HUES6 (cell line): Measurements from ENCODE around the gene NR0B2.
"Not testable (repeated sequence)": the region's sequence is repeated elsewhere in the genome, so short reads cannot be mapped to it uniquely, and the experiment has no call there.

Experiments
- H3K27ac ChIP-seq: 2 replicates; pipeline ENCODE4 v1.7.0; 2013; ENCODE audit warnings: low read depth, mild to moderate bottlenecking, low read length, inconsistent platforms
- H3K27me3 ChIP-seq: 2 replicates; pipeline ENCODE4 v1.6.1; 2013; ENCODE audit warnings: low read length; ENCODE audit not compliant: control insufficient read depth, insufficient read depth
- H3K36me3 ChIP-seq: 2 replicates; pipeline ENCODE4 v1.6.1; 2013; ENCODE audit warnings: low read length; ENCODE audit not compliant: control insufficient read depth, insufficient read depth
- H3K4me1 ChIP-seq: 2 replicates; pipeline ENCODE4 v1.6.1; 2013; ENCODE audit warnings: low read length; ENCODE audit not compliant: control insufficient read depth, insufficient read depth
- H3K4me3 ChIP-seq: 2 replicates; pipeline ENCODE4 v1.5.1; 2013; ENCODE audit warnings: low read depth, low read length
- H3K9ac ChIP-seq: one replicate; pipeline ENCODE4 v1.6.1; 2013; ENCODE audit warnings: mild to moderate bottlenecking, low read length
- H3K9me3 ChIP-seq: 2 replicates; pipeline ENCODE4 v1.6.1; 2013; ENCODE audit warnings: low read depth, low read length; ENCODE audit not compliant: control insufficient read depth, insufficient read depth

The NR0B2 gene

GRCh38 chr1:26888231-26888630 is 25.5 kb downstream of the NR0B2 start:
- Histone ChIP-seq H3K9me3 (no peaks in the 10 kb centered on the region), H3K27ac (no peak overlapping the region), H3K4me1 (peaks cover 3% of the 10 kb centered on the region; the same call in 1 of the 2 replicates), H3K9ac (no peak overlapping the region), H3K27me3 (no peaks in the 10 kb centered on the region), H3K4me3 (no peak overlapping the region), H3K36me3 (peaks cover 57% of the 10 kb centered on the region)

GRCh38 chr1:26887125-26887524 is 26.6 kb downstream of the NR0B2 start:
- Histone ChIP-seq H3K4me1 (peaks cover 3% of the 10 kb centered on the region; the same call in 1 of the 2 replicates), H3K9ac (no peak overlapping the region), H3K27ac (no peak overlapping the region), H3K27me3 (no peaks in the 10 kb centered on the region), H3K9me3 (no peaks in the 10 kb centered on the region), H3K4me3 (no peak overlapping the region), H3K36me3 (peaks cover 57% of the 10 kb centered on the region)

GRCh38 chr1:26882696-26883463 is 30.9 kb downstream of the NR0B2 start:
- Histone ChIP-seq H3K27me3 (no peaks in the 10 kb centered on the region), H3K9ac (no peak overlapping the region), H3K36me3 (peaks cover 74% of the 10 kb centered on the region), H3K9me3 (no peaks in the 10 kb centered on the region), H3K4me1 (no peaks in the 10 kb centered on the region), H3K27ac (no peak overlapping the region), H3K4me3 (no peak overlapping the region)

- H3K27me3 ChIP-seq, H3K9ac ChIP-seq, H3K4me3 ChIP-seq, H3K4me1 ChIP-seq, H3K9me3 ChIP-seq, H3K27ac ChIP-seq: not testable (repeated sequence)
- peaks cover 78% of the 10 kb centered on the region for H3K36me3 ChIP-seq
These were observed 32.2 kb downstream of the NR0B2 start for GRCh38 chr1:26881611-26882010.

DNA sequence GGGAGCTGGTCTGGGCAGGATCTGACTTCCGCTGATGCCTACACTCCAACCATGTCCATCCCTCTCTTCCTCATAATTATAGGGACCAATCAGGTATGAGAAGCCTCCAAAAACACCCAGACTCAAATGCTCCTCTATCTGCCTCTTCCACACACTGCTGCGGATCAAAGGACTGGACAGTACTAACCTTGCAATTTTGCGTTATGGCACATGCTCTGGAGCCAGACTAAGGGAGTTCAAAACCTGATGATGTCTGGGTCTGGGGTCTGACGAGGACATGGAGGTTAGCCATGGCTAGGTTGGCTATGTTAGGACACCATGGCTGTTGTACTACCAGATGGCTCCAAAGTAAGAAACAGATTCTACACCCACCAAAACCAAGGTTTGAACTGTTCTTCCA is 34.0 kb downstream of the NR0B2 start:
- H3K36me3 ChIP-seq, result peaks cover 66% of the 10 kb centered on the region
- H3K4me1 ChIP-seq, result 0 out of 2 replicates have a peak, but pooled peaks cover 5% of the 10 kb centered on the region
- no peak overlapping the region for H3K27ac ChIP-seq
- H3K9me3 ChIP-seq, result no peaks in the 10 kb centered on the region
- H3K9ac ChIP-seq, result no peak overlapping the region
- H3K27me3 ChIP-seq, result no peaks in the 10 kb centered on the region
- H3K4me3 ChIP-seq, result no peak overlapping the region

DNA sequence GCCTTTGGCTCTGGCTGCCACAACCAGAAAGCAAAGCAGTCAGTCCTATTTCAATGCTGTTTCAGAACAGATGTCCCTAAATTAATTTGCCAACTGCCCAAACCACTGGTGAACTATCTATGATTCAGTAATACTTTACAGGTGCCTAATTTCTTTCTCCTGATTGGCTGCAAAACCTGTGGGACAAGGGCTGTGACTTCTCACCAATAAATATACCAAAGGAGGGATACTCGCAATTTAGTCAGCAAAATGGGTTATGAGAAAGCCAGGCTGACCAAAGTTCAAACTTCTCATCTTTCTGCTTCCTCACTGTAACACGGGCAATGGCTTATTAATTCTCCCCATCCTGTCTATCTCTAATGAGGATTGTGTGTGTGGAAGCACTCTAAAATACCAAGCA is 36.4 kb downstream of the NR0B2 start:
- no peak overlapping the region for H3K9ac ChIP-seq
- no peak overlapping the region for H3K27ac ChIP-seq
- no peak overlapping the region for H3K4me3 ChIP-seq
- H3K36me3 ChIP-seq, result peaks cover 43% of the 10 kb centered on the region
- no peaks in the 10 kb centered on the region for H3K9me3 ChIP-seq
- 0 out of 2 replicates have a peak, but pooled peaks cover 7% of the 10 kb centered on the region for H3K4me1 ChIP-seq
- no peaks in the 10 kb centered on the region for H3K27me3 ChIP-seq

GRCh38 chr1:26874896-26875295 is 38.9 kb downstream of the NR0B2 start:
- no peaks in the 10 kb centered on the region for H3K9me3 ChIP-seq
- no peaks in the 10 kb centered on the region for H3K27me3 ChIP-seq
- H3K4me3 ChIP-seq, result no peak overlapping the region
- H3K9ac ChIP-seq, result peak overlapping the region; percentile 18
- peaks cover 21% of the 10 kb centered on the region for H3K36me3 ChIP-seq
- 0 out of 2 replicates have a peak overlapping the region, but pooled peaks have one; percentile 4 for H3K27ac ChIP-seq
- peaks cover 7% of the 10 kb centered on the region; the same call in 1 of the 2 replicates for H3K4me1 ChIP-seq

DNA sequence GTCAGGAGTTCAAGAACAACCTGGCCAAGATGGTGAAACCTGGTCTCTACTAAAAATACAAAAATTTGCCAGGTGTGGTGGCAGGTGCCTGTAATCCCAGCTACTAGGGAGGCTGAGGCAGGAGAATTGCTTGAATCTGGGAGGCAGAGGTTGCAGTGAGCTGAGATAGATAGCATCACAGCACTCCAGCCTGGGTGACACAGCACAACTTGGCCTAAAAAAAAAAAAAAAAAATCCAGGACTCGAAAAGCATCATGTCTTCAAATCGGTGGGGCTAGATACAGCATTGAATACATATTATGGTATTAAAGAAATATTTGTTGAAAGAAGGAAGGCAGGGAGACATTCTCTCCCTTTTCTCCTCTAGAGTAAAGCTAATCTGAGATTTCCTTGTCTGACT is 40.7 kb downstream of the NR0B2 start:
- H3K9ac ChIP-seq, H3K9me3 ChIP-seq, H3K27ac ChIP-seq, H3K27me3 ChIP-seq, H3K4me3 ChIP-seq, H3K4me1 ChIP-seq: not testable (repeated sequence)
- peaks cover 10% of the 10 kb centered on the region; the same call in 1 of the 2 replicates for H3K36me3 ChIP-seq

DNA sequence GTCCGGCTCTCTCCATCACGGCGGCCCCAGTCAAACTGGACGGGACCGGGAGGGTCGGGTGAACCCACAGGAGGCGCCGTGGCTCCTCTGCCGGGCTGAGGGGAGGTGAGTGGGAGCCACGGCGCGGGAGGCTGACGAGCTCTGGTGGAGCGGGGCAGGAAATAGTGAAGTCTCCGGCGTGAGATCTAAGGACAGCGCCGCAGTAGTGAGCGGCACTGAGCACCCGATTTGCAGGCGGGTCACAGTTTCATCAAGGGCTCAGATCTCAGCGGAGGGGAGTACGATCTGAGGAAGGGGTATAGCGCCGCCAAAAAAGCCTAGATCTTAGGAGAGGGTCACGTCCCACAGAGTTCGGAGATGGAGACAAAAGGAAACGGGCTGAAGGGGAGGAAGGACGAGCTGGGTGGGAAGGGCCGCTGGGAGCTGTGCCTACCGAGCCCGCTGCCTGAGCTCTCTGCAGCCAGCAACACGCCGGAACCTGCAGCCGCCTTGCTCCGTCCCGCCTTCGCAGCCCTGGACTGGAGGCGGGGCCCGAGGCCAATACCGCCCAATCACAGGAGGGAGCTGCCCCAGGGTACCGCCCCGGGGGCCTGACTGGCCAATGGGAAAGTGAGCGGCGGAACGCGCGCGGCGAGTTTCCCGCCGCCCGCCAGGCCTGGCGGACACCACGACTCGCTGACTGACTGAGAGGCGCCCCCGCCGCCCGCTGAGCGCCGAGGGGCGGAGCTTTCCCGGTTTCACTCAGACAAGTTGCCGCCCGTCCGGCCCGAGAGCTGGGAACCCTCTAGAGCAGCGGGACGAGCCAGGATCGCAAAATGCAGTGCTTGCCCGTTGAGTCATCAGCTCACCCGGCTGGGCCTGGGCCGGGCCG is 48.9 kb downstream of the NR0B2 start:
- H3K27ac ChIP-seq, result peak overlapping the region; percentile 79; the same call in 1 of the 2 replicates

GRCh38 chr1:26863685-26864077 is 50.1 kb downstream of the NR0B2 start:
- Histone ChIP-seq H3K27ac (no peak overlapping the region), H3K4me3 (peak overlapping the region; percentile 80), H3K9ac (peak overlapping the region; percentile 63), H3K27me3 (peaks cover 14% of the 10 kb centered on the region), H3K9me3 (no peaks in the 10 kb centered on the region), H3K4me1 (peaks cover 37% of the 10 kb centered on the region), H3K36me3 (no peaks in the 10 kb centered on the region)

More for the DNA sequence above, 48.9 kb downstream of the NR0B2 start:
- peak overlapping the region; percentile 80 for H3K4me3 ChIP-seq
- H3K27me3 ChIP-seq, result peaks cover 14% of the 10 kb centered on the region
- H3K4me1 ChIP-seq, result peaks cover 37% of the 10 kb centered on the region
- no peaks in the 10 kb centered on the region for H3K36me3 ChIP-seq
- no peaks in the 10 kb centered on the region for H3K9me3 ChIP-seq
- H3K9ac ChIP-seq, result peak overlapping the region; percentile 87
